Activated gamma-delta T cell treated with anti-CD3 and anti-CD28 coated beads, Interleukin-2, amount 50 U/mL, for 16 hours (primary cell): ENCODE measurements around the gene CCDC144A.
"Not testable (repeated sequence)": the region's sequence is repeated elsewhere in the genome, so short reads cannot be mapped to it uniquely, and the experiment has no call there.

Source experiments
- DNase-seq: peaks from one replicate; pipeline ENCODE4 v3.0.0-alpha.2; 2020; ENCODE audit warnings: low read depth

Gene CCDC144A

DNA sequence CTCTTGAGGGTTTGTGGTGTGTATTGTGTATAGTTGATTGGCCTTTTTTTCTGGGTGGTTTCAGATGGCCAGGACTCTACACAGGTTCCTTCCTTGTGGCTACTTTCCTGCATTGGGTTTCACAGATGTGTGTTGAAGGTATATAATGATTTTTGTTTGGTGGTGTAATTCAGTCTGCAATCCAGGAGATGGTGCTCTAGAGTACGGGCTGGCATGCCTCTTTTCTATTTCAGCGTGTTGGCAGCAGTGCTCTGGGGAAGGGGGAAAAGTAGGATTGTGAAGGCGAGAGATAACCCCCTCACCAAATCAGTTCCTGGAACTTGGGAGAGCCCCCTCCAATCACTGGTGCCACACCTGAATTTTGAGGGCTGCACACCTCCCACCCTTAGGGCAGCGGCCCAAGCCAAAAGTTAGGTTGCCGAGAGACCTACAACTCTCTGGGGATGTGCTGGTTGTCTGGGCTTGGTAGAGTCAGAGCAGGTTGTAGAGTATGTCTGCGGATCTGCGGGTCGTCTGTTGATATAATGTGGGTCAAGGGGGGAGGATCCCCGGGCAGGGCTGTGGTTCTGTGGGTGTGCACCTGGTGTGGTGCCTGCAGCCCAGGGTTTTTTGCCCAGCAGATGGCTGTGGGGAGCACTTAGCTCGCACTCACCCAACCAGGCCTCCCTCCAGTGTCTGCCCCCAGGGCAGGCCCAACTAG is 61.3 kb downstream of the CCDC144A start:
- not testable (repeated sequence) for DNase-seq

DNA sequence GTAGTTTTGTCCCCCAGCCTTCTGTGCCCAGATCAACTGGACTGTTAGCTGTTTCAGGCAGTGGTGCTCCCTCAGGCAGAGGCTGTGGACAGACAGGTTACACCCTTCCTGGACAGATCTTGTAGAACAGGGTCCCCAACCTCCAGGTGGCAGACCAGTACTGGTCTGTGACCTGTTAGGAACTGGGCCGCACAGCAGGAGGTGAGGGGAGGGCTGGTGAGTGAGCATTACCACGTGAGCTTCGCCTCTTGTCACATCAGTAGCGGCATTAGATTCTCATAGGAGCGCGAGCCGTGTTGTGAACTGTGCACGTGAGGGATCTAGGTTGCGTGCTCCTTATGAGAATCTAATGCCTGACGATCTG is 61.9 kb downstream of the CCDC144A start:
- DNase-seq: not testable (repeated sequence)

DNA sequence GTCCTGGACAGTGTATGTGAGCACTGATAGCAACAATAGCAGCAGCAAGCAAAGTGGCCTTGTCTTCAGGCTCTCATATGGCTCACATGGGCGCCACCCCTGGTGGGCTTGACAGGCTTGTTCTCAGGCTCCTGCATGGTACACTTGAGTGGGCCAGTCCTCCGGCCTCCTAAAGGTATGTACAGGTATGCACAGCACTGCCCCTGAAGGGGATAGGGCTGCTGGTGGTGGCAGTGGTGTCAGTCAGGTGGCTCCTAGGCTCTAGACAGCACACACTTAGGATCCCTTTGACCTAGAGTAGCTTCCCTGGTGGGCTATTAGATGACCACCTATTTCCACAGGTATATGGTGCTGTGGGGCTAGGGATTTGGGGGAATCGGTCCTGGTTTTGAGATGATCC is 67.5 kb downstream of the CCDC144A start:
- not testable (repeated sequence) for DNase-seq

GRCh38 chr17:16758177-16758576 is 68.1 kb downstream of the CCDC144A start:
- not testable (repeated sequence) for DNase-seq

GRCh38 chr17:16768290-16769175 is 78.5 kb downstream of the CCDC144A start:
- not testable (repeated sequence) for DNase-seq

DNA sequence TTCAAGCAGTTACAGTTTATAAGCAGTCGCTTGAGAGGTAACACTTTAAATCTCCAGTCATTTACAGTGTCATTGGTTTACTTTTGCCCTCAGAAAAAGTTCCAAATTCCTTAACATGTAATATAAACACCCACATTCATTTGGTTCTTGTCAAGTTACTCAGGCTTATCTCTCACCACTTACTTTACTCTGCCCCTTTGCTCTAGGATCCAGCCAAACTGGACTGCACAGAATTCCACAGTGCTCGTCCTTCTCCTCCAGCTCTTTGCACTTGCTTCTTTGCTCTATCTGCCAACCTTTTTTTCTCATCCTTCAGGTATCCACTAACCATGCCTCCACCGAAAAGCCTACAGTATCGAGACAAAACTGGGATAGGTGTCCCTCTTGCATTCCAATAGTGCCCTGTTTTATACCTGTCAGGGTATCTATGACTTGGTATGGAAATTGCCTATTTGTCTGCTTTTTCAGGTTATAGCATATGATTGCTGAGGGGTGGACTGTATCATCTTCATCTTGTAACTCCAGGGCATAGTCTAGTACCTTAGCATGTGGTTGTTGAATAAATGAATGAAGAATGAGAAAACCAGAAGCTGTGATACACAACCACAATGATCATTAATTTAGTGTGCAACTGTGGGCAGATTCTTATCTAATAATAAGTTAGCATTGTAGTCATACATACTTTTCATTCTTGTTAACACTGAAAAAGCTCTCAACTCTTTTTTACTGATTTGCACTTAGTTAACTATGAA is 82.5 kb downstream of the CCDC144A start:
- not testable (repeated sequence) for DNase-seq

DNA sequence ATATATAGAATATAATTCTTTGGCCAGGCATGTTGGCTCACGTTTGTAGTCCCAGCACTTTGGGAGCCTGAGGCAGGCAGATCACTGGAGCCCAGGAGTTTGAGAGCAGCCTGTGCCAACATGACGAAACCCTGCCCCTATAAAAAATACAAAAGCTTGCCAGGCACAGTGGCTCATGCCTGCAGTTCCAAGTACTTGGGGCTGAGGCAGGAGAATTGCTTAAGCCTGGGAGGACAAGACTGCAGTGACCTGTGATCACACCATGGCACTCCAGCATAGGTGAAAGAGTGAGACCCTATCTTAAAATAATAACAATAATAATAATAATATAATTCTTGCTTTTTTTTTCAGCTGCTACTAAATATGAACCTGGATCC is 83.1 kb downstream of the CCDC144A start:
- DNase-seq: not testable (repeated sequence)

GRCh38 chr17:16787851-16788250 is 97.8 kb downstream of the CCDC144A start:
- DNase-seq: not testable (repeated sequence)

GRCh38 chr17:16788889-16789536 is 99.0 kb downstream of the CCDC144A start:
- not testable (repeated sequence) for DNase-seq

GRCh38 chr17:16789622-16790021 is 99.6 kb downstream of the CCDC144A start:
- DNase-seq: not testable (repeated sequence)

GRCh38 chr17:16790313-16790871 is 100.4 kb downstream of the CCDC144A start:
- DNase-seq: not testable (repeated sequence)

- DNase-seq: not testable (repeated sequence)
These were observed 104.2 kb downstream of the CCDC144A start for GRCh38 chr17:16794215-16794614.

DNA sequence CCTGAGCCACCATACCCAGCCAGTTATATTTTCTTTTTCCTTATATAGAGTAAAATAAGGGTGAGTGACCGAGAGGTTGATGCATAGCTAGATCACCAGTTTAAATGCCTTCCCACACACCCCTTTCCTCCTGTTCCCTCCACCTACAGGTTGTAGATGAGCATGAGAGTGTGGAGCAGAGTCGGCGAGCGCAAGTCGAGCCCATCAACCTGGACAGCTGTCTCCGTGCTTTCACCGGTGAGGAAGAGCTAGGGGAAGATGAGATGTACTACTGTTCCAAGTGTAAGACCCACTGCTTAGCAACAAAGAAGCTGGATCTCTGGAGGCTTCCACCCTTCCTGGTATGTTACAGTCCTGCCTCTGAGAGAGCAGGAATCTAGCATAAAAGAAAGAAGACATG is 105.9 kb downstream of the CCDC144A start:
- DNase-seq: not testable (repeated sequence)

DNA sequence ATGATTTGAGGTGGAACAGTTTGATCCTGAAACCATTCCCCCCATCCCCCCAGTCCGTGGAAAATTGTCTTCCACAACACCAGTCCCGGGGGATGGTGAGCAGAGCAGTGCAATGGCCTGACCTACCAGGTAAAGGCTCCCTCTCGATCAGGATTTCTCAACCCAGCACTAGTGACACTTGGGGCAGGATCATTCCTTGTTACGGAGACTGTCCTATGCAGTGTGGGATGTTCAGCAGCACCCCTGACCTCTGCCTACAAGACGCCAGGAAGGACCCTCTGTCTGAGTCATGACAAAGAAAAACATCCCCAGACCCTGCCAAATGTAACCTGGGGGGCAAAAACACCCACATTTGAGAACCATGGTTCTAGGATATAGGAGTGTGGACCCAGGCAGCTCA is 114.8 kb downstream of the CCDC144A start:
- not testable (repeated sequence) for DNase-seq

DNA sequence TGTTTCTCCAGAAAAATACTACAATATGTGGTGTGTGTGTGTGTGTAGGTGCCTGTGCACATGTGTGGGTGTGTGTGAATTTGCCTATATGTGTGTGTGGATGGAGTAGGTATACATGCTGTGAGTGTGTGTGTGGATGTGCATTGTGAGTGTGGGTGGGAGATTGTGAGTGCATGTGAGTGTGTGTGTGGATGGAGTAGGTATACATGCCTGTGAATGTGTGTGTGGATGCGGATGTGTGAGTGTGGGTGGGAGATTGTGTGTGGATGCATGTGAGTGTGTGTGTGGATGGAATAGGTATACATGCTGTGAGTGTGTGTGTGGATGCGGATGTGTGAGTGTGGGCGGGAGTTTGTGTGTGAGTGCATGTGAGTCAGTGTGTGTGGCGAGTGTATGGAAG is 116.6 kb downstream of the CCDC144A start:
- not testable (repeated sequence) for DNase-seq

GRCh38 chr17:16807620-16808019 is 117.6 kb downstream of the CCDC144A start:
- not testable (repeated sequence) for DNase-seq

- DNase-seq: not testable (repeated sequence)
These were observed 120.2 kb downstream of the CCDC144A start for GRCh38 chr17:16810236-16810635.

- DNase-seq: not testable (repeated sequence)
These were observed 122.1 kb downstream of the CCDC144A start for GRCh38 chr17:16812126-16812525.

DNA sequence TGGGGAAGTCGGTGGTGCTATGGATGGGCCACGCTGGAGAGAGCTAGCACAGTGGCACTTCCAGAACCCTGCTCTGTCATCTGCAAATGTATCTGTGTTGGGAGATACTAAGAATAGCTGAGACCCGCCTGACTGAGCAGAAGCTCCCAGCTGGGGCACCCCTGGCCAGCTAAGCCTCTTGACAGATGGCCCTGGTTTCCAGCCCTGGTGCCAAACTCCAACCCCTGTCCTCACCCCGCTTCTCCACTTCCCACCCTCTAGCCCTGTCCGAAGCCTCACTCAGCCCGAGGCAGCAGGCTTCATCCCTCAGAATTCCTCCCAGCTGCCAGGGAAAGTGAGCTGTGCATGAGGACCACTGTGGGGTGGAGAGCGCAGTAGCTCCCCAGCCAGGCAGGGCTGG is 124.4 kb downstream of the CCDC144A start:
- DNase-seq: no peak

DNA sequence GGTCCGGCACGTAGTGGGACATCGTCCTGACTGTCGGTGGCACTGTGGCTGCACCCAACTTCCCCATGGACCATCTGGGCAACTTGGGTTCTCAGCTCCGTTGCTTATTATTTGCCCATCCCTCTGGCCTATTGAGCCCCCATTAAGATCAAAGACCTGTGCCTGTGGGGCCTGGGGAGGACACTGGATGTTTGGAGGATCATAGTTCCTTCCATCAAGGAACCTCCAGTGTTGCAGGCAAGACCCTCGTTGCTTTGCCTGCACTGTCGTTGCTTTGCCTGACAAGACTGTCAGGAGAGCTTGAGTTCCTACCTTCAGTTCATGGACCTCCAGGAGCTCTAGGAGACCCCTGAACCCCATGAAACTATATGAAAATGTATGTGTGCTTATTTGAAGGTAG is 127.2 kb downstream of the CCDC144A start:
- DNase-seq: no peak

GRCh38 chr17:16817940-16818339 is 127.9 kb downstream of the CCDC144A start:
- not testable (repeated sequence) for DNase-seq

- DNase-seq: no peak
These were observed 128.3 kb downstream of the CCDC144A start for GRCh38 chr17:16818340-16818739.
